ENCODE measurements around the gene CD86.

Gene CD86

GRCh38 chr3:122092460-122093165 is 37.5 kb downstream of the CD86 start:
- DNase-seq = no peak

GRCh38 chr3:122094125-122094524 is 39.0 kb downstream of the CD86 start:
- DNase-seq = no peak

- DNase-seq = no peak
Measured at GRCh38 chr3:122094693-122095092, 39.5 kb downstream of the CD86 start.

DNA sequence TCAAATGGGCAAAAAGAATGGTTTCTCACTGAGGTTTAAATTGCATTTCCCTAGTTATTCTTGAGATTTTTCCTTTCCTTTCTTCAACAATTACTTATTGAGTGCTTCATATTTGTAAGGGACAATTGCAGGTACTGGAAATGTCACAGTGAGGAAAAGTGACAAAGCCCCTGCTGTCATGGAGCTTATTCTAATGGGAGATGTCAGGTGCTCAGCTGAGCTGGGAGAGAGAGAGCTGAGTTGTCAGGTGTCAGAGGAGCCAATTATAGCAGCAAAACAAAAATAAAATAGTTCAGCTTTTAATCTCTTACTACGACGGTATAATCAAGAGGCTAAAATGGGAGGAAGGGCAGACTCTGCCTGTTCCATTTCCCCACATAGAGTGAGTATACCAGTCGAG is 42.0 kb downstream of the CD86 start:
- DNase-seq = no peak

DNA sequence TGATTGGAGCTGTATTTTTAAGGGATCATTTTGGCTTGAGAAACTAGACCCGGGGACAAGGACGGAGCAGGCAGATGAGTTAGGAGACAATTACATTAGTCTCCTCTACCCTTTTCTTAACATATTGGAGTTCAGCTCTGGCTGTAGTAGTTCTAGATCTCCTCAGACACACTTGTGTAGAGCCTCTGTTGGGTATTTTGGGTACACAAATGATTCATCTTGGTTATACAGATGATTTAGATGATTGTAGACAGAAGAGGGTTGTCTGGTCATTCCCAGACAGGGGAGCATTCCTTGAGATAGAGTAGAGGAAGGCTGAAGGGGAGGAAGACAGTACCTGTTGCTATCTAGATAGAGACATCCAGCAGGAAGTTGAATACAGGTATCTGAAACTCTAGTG is 43.4 kb downstream of the CD86 start:
- no peak for DNase-seq

DNA sequence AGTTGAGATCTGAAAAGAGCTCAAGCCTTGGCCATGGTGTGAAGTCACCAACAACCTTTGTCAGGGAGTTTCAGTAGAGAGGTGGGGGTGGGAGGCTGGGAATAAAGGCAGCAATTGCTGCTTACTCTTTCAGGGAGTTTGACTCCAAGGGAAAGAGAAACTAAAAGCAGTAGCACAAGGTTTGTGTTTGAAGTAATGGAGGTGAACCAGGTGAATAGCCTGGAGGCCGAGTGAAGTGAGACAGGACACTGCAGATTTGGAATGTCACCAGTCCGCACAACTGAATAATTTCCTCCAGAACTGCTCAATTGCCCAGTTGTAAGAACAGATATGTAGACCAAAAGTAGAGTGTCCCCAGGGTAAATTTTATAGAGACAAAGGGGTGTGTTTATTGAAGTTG is 44.1 kb downstream of the CD86 start:
- no peak for DNase-seq

DNA sequence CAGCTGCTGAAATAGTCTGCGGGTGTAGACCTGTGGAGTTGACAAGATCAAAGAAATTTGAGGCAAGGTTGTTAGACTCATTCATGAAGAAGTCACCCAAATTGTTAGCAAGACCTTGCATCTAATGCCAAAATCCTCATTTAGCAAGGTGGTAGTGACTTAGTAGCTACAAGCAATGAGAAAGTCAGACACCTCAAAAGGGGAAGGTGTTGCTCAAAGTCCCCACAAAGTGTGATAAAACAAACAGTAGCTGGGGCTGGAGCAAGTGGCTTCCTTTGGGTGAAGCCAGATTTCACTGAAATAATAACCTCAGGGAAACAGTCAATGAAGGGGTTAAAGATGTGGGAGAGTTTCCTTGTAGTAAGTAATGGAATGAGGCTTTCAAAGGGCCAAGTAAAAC is 44.9 kb downstream of the CD86 start:
- DNase-seq = no peak

DNA sequence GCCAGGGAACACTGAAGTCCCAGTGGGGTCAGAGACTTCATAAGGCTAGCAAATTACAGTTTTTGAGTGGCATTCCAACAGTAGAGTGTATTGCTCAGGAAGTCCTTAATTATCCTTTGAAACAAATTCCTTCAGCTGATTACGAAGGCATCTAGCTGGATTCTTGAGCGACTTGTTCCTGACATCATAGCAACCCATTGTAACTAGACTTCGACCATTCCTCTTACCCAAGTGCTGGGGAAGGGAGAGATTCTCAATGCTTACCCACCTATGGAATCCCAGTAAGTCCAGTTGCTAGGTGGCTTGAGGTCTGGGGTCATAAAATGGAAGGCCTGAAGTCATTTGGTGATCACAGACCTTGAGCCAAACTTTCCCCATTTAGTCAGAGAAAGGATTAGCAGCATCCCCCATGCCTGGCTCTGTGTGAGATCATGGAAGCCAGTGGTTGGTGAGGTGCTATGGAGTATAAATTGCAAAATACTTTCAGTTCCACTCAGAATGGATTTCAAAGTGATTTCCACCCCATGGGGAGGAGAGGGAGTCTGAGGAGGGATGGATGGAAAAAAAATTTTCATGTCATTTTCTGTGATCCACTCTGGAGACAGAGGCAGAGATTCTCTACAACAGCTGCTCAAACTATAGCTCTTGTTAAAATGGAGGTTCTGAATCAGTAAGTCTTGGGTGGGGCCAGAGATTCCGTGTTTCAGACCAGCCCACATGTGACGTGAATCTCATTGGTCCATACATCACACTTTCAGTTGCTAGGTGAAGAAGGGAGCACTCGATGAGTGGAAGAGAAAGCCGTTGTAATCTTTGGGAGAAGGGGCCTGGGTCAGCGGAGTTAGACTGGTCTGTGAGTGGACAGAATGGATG is 45.7 kb downstream of the CD86 start:
- DNase-seq = no peak

DNA sequence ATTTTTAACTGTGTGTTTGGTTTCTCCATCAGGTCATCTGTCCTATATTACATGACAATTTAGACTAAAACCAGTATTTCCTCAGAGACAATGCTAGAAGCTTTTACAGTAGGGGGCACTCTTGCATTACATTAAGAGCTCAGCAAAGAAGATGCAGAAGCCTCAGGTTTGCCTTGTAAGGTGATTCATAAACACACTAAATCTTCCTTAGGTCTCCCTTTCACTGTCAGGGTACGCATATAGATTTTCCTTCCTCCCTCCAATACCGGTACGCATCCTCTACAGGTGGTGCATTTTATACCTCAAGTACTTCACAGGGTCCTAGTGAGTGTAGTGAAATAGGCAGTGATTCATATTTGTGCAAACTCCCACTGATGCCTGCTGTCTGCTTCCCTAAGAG is 46.5 kb downstream of the CD86 start:
- DNase-seq = no peak

GRCh38 chr3:122102191-122102935 is 47.2 kb downstream of the CD86 start:
- DNase-seq = no peak

DNA sequence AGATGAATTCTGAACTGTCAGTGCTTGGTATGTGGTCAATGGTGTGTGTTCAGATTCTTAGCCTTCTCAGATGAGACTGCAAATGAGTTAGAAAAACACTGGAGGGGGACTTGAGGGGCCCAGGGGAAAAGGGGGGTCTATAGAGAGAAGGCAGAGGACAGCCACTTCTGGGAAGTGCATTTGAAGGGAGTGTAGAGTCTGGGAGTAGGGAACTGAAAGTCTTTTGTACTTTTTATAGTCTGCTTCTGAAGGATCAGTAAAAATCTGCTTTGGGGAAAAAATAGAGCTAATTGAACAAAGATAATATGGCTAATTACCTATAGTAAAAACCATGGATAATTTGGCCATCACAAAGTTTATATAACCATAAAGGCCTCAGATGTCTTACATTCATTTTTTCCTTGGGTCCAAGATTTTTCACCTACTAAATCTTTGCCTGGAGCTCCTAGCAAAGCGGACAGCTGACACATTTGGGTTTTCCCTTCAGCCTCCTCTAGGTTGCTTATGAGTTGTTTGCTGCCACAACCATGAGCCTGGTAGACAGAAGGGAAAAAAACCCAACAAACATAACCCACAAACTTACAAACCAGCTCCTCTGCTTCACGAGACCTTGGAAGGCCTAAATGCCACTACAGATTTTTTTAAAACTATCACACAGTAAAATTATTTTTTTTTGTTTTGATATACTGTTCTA is 48.8 kb downstream of the CD86 start:
- no peak for DNase-seq

GRCh38 chr3:122104515-122105194 is 49.5 kb downstream of the CD86 start:
- DNase-seq = no peak

- DNase-seq = no peak
Measured at GRCh38 chr3:122105626-122106025, 50.5 kb downstream of the CD86 start.

DNA sequence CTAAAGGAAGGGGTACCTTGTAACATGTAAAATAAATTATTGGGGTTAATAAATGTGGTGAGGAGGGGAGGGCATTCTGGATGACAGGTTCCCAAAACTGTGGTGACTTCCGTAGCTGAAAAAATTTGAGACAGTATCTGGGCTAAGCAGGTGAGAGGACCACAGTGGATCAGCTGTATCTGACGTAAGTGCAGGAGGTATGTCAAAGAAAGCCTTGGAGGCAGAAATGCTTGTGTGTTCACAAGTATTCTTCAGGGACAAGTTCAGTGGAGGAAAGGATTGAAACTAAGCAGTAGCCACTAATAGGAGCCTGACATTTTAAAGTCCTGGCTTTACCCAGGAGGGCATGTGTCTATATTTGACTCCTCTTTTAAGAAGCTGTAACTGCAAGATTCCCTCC is 52.0 kb downstream of the CD86 start:
- DNase-seq = no peak

- no peak for DNase-seq
Measured at GRCh38 chr3:122111974-122112373, 56.8 kb downstream of the CD86 start.

- DNase-seq = no peak
Measured at GRCh38 chr3:122112754-122113153, 57.6 kb downstream of the CD86 start.

GRCh38 chr3:122123850-122124249 is 68.7 kb downstream of the CD86 start:
- DNase-seq = no peak

- DNase-seq = no peak
Measured at GRCh38 chr3:122132949-122133540, 77.9 kb downstream of the CD86 start.

DNA sequence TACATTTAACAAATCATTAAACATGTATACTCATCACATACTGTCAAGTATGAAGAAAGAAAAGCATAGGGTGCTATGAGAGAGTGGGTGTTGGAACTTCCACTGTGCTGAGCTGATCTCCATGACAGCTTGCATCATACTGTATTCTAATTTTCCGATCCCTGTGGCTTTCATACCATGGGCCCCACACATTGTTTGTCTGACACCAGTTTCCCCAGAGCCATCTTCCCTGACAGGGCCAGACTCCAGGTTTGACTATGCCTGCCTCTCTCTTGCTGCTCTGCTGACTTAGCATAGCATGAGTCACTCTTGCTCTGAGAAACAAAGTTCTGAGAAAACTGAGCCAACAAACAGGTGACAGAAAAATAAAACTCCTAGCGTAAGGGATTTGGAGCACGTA is 91.3 kb downstream of the CD86 start:
- no peak for DNase-seq

DNA sequence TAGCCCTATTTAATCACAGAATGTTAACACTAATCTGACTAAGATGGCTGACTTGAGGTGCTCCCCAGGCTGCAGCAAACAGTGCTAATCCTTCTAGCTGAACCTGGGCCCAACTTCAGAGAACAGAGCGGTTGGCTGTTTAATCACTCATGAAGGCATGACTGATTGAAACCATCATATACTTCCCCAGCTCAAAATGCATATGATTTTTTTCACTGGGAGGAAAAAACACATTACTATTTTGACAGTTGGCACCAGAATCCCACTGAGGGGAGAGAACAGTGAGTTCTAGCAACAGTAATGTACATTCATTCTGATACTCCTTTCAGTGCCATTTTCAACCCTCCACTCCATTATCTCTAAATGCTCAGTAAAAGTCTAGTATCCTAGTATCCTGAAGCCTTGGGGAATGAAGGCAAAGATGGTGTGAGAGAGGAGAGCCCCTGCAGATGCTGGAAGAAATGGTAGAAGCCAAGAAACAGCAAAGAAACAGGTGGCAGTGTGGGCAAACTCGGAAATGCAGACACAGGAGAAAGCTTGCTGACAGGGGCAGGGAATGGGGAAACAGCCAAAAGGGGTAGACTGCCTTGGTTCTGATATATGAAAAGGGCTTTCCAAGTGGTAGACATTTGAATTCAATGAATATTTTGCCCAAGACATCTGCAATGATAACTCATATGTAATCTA is 93.9 kb downstream of the CD86 start:
- DNase-seq = no peak

GRCh38 chr3:122151480-122151879 is 96.3 kb downstream of the CD86 start:
- DNase-seq = no peak

All from activated gamma-delta T cell (primary cell).